HepG2 (cell line): ENCODE data around the gene CHDH. TPM values are rescaled to one million over a fixed set of nuclear protein-coding genes. Genes with fewer than 3 reads are reported as not detected.

Source experiments
- CENPT ChIP-seq: sonication (generic); formaldehyde crosslinking; IDR thresholded peaks from 2 replicates; pipeline ENCODE4 v1.8.0; 2022; ENCODE audit warnings: low read depth, mild to moderate bottlenecking, moderate library complexity, missing genetic modification reagents
- FOXA1 ChIP-seq, 2 experiments: fragments of 450-650 bp in 1 of 2; sonication (generic) in 1 of 2; formaldehyde crosslinking in 1 of 2; IDR thresholded peaks; 2 replicates each; pipeline versions ENCODE4 v1.4.0 to v1.6.1; 2016 to 2020; ENCODE audit warnings: missing genetic modification reagents in 1 of 2
- IKZF5 ChIP-seq: IDR thresholded peaks from 2 replicates; pipeline ENCODE4 v1.6.1; 2018; ENCODE audit warnings: missing genetic modification reagents, mild to moderate bottlenecking, missing compliant biosample characterization
- IRF2 ChIP-seq: IDR thresholded peaks from 2 replicates; pipeline ENCODE4 v1.6.1; 2018; ENCODE audit warnings: missing genetic modification reagents, missing compliant biosample characterization
- KAT7 ChIP-seq: IDR thresholded peaks from 2 replicates; pipeline ENCODE4 v1.6.1; 2018; ENCODE audit warnings: borderline replicate concordance, missing compliant biosample characterization
- LBX2 ChIP-seq: sonication (generic); formaldehyde crosslinking; IDR thresholded peaks from 2 replicates; pipeline ENCODE4 v1.5.0; 2020; ENCODE audit warnings: missing genetic modification reagents, mild to moderate bottlenecking, borderline replicate concordance
- MAZ ChIP-seq, 2 experiments: sonication (generic) in 1 of 2; formaldehyde crosslinking in 1 of 2; IDR thresholded peaks; 2 replicates each; pipeline versions ENCODE4 v1.5.0 to v1.6.1; 2012 to 2020; ENCODE audit warnings: low read depth in 2 of 2, mild to moderate bottlenecking in 2 of 2, borderline replicate concordance in 1 of 2, improper control_type of control experiment in 1 of 2, low read length in 1 of 2, missing genetic modification reagents in 1 of 2, moderate library complexity in 1 of 2
- PCBP1 ChIP-seq: fragments of 200-400 bp; formaldehyde crosslinking; IDR thresholded peaks from 2 replicates; pipeline ENCODE4 v1.6.1; 2017; ENCODE audit warnings: mild to moderate bottlenecking, low read depth, low read length, borderline replicate concordance
- POLR2G ChIP-seq: fragments of 200-400 bp; formaldehyde crosslinking; IDR thresholded peaks from 2 replicates; pipeline ENCODE4 v1.6.1; 2018; ENCODE audit warnings: mild to moderate bottlenecking, low read depth, low read length, moderate library complexity
- PPARG ChIP-seq: conservative IDR thresholded peaks from 2 replicates; pipeline ENCODE4 v1.6.1; 2016; ENCODE audit warnings: missing biosample characterization, missing genetic modification reagents
- REPIN1 ChIP-seq: sonication (generic); formaldehyde crosslinking; IDR thresholded peaks from 2 replicates; pipeline ENCODE4 v1.8.0; 2022; ENCODE audit warnings: missing genetic modification reagents, low read depth, mild to moderate bottlenecking, borderline replicate concordance
- RNF2 ChIP-seq: fragments of 450-650 bp; conservative IDR thresholded peaks from 2 replicates; pipeline ENCODE4 v1.6.1; 2016; ENCODE audit warnings: low read depth
- SIN3B ChIP-seq: fragments of 150-350 bp; IDR thresholded peaks from 2 replicates; pipeline ENCODE4 v1.6.1; 2014; ENCODE audit warnings: low read length
- TEAD2 ChIP-seq: sonication (generic); formaldehyde crosslinking; IDR thresholded peaks from 2 replicates; pipeline ENCODE4 v1.9.0; 2021; ENCODE audit warnings: missing genetic modification reagents
- ZBTB21 ChIP-seq: sonication (generic); formaldehyde crosslinking; IDR thresholded peaks from 2 replicates; pipeline ENCODE4 v1.4.0; 2020; ENCODE audit warnings: missing genetic modification reagents
- ZBTB8A ChIP-seq: sonication (generic); formaldehyde crosslinking; IDR thresholded peaks from 2 replicates; pipeline ENCODE4 v1.4.0; 2020; ENCODE audit warnings: mild to moderate bottlenecking, low read depth, missing genetic modification reagents, borderline replicate concordance
- ZFP36L2 ChIP-seq: sonication (generic); formaldehyde crosslinking; IDR thresholded peaks from 2 replicates; pipeline ENCODE4 v1.4.0; 2020; ENCODE audit warnings: missing genetic modification reagents
- ZFP41 ChIP-seq: sonication (generic); formaldehyde crosslinking; IDR thresholded peaks from 2 replicates; pipeline ENCODE4 v1.4.0; 2020; ENCODE audit warnings: mild to moderate bottlenecking, missing genetic modification reagents, borderline replicate concordance
- ZIK1 ChIP-seq: sonication (generic); formaldehyde crosslinking; IDR thresholded peaks from 2 replicates; pipeline ENCODE4 v1.5.0; 2020; ENCODE audit warnings: mild to moderate bottlenecking, low read depth, missing genetic modification reagents, borderline replicate concordance
- ZNF354B ChIP-seq: sonication (generic); formaldehyde crosslinking; IDR thresholded peaks from 2 replicates; pipeline ENCODE4 v1.8.0; 2022; ENCODE audit warnings: mild to moderate bottlenecking, missing genetic modification reagents
- ZNF713 ChIP-seq: sonication (generic); formaldehyde crosslinking; IDR thresholded peaks from 2 replicates; pipeline ENCODE4 v1.4.0; 2020; ENCODE audit warnings: mild to moderate bottlenecking, missing genetic modification reagents
- polyA plus RNA-seq, 8 experiments: library from polyadenylated mRNA; depleted of rRNA in 3 of 8; stranded (reverse) in 7 of 8; unstranded in 1 of 8; fragments of >200 nt; fragmentation: Illumina TruSeq in 4 of 8; extraction: Trizol in 4 of 8; gene quantifications; 2 replicates each; pipeline versions ENCODE4 v1.2.1 to v1.2.3, GENCODE V29; 2011 to 2016; ENCODE audit warnings: low read depth in 4 of 8, missing spikeins in 1 of 8, mixed read lengths in 1 of 8; ENCODE audit not compliant: insufficient read depth in 1 of 8
- total RNA-seq, 5 experiments: library from RNA; depleted of rRNA; stranded (reverse); fragments of >200 nt; fragmentation: Illumina TruSeq; extraction: Trizol; gene quantifications; 2 replicates each; pipeline ENCODE4 v1.2.3, GENCODE V29; 2016; ENCODE audit warnings: low read depth in 1 of 5
- TF ChIP-seq, protein P1 (sequence below): sonication (generic); formaldehyde crosslinking; IDR thresholded peaks from 2 replicates; pipeline ENCODE4 v1.5.0; 2020; ENCODE audit warnings: missing genetic modification reagents
- TF ChIP-seq, protein P2 (sequence below): sonication (generic); formaldehyde crosslinking; IDR thresholded peaks from 2 replicates; pipeline ENCODE4 v1.4.0; 2020; ENCODE audit warnings: low read depth, mild to moderate bottlenecking, missing genetic modification reagents
- TF ChIP-seq, protein P3 (sequence below), 2 experiments: fragments of 450-650 bp in 1 of 2; sonication (generic) in 1 of 2; formaldehyde crosslinking; IDR thresholded peaks; 2 replicates each; pipeline versions ENCODE4 v1.5.0 to v1.8.0; 2020 to 2022; ENCODE audit warnings: mild to moderate bottlenecking in 1 of 2, missing genetic modification reagents in 1 of 2

CHDH gene
- total and polyA plus RNA-seq, 2 of the 13 experiments (the other 11 are each of a cell fraction or from before 2014, with no cell fraction given): 28.1 to 48.9 TPM

DNA sequence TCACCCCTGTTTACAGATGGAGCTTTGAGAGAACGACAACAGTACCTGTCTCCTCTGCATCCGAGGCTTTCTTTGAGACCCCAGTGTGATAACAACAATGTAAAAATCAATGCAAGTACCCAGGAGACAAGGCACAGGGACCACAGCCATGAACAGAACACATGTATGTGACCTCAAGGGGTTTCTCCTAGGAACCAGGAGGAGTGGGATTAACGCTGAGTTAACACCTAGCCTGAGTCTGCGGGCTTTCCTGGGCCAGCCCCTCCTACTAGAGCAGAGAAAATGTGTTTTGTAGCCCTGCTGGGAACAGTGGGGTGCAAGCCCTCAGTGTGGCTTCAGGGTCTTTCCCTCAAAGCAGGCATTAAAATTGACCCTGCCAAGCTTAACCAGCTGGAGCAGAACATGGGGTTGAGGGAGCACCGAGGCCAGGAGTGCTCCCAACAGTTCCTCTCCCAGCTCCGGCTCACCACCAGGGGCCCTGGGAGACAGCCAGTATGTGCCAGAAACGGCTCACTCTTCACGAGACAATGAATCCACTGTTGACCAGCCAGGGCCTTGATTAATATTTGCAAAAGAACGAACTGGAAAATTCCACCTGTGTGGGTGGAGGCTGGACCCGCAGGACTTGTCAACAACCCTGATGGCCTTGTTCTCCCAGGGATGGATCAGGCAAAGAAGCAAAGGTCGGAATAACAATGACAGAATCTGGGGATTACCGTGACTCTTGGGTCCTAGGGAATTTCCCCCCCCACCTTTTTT is 3.6 kb downstream of the CHDH start (continued):
- TF ChIP-seq IKZF5 (CRISPR knock-in tag) (peak; percentile 79), IRF2 (no peak; the same call in 1 of the 2 replicates), REPIN1 (CRISPR knock-in tag) (peak; percentile 88; the same call in 1 of the 2 replicates), ZIK1 (CRISPR knock-in tag) (no peak), LBX2 (CRISPR knock-in tag) (no peak), ZBTB21 (CRISPR knock-in tag) (peak; percentile 55; the same call in 1 of the 2 replicates), ZNF354B (no peak), PPARG (CRISPR knock-in tag) (peak; percentile 41), POLR2G (peak; percentile 65; the same call in 1 of the 2 replicates), ZBTB8A (CRISPR knock-in tag) (no peak), ZFP41 (no peak), ZFP36L2 (CRISPR knock-in tag) (no peak), PCBP1 (no peak), ZNF713 (CRISPR knock-in tag) (no peak), RNF2 (no peak), CENPT (no peak), TEAD2 (CRISPR knock-in tag) (no peak), FOXA1 (IDR thresholded peaks at IDR 0.05) (peak; percentile 85), FOXA1 (CRISPR knock-in tag; IDR thresholded peaks at IDR 0.05) (peak; percentile 93), KAT7 (CRISPR knock-in tag) (no peak; the same call in 1 of the 2 replicates), MAZ (IDR thresholded peaks at IDR 0.05; ENCODE audit: borderline replicate concordance, low read depth, low read length) (peak; percentile 70; the same call in 1 of the 2 replicates), MAZ (CRISPR knock-in tag; IDR thresholded peaks at IDR 0.05; ENCODE audit: low read depth) (peak; percentile 69), SIN3B (no peak)
- TF ChIP-seq, protein P1, sequence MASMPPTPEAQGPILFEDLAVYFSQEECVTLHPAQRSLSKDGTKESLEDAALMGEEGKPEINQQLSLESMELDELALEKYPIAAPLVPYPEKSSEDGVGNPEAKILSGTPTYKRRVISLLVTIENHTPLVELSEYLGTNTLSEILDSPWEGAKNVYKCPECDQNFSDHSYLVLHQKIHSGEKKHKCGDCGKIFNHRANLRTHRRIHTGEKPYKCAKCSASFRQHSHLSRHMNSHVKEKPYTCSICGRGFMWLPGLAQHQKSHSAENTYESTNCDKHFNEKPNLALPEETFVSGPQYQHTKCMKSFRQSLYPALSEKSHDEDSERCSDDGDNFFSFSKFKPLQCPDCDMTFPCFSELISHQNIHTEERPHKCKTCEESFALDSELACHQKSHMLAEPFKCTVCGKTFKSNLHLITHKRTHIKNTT (CRISPR knock-in tag): no peak
- TF ChIP-seq, protein P2, sequence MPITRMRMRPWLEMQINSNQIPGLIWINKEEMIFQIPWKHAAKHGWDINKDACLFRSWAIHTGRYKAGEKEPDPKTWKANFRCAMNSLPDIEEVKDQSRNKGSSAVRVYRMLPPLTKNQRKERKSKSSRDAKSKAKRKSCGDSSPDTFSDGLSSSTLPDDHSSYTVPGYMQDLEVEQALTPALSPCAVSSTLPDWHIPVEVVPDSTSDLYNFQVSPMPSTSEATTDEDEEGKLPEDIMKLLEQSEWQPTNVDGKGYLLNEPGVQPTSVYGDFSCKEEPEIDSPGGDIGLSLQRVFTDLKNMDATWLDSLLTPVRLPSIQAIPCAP: no peak
- TF ChIP-seq, protein P3, sequence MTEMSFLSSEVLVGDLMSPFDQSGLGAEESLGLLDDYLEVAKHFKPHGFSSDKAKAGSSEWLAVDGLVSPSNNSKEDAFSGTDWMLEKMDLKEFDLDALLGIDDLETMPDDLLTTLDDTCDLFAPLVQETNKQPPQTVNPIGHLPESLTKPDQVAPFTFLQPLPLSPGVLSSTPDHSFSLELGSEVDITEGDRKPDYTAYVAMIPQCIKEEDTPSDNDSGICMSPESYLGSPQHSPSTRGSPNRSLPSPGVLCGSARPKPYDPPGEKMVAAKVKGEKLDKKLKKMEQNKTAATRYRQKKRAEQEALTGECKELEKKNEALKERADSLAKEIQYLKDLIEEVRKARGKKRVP (CRISPR knock-in tag; IDR thresholded peaks at IDR 0.05): 0 out of 4 replicates have a peak, but pooled peaks of 1 of the 2 experiments have one; percentile 4
